ENCODE results near the gene FNBP1L.

GRCh38 chr1:93475681-93476080 is 27.8 kb downstream of the FNBP1L start:
- no peak for TF ChIP-seq EZH2 (IDR thresholded peaks at IDR 0.05; ENCODE audit: insufficient read depth, poor library complexity, severe bottlenecking)
- no peak for TF ChIP-seq EZH2phosphoT487 (IDR thresholded peaks at IDR 0.05; ENCODE audit: insufficient read depth, low read depth)

All from GM23248 (cell line).